IgD-negative memory B cell (primary cell): ENCODE measurements around the gene RSPH9. TPM values are rescaled to one million over a fixed set of nuclear protein-coding genes. Genes with fewer than 3 reads are reported as not detected.

Experiments used
- H3K27ac Mint-ChIP-seq, 3 donors: one replicate each; pipeline ENCODE4 v1.8.0; 2020 to 2022; ENCODE audit warnings: mild to moderate bottlenecking in 3 of 3, mixed read lengths in 3 of 3, moderate library complexity in 1 of 3
- H3K27me3 Mint-ChIP-seq: one replicate; pipeline ENCODE4 v1.8.0; 2021; ENCODE audit warnings: mixed read lengths
- H3K36me3 Mint-ChIP-seq: one replicate; pipeline ENCODE4 v1.8.0; 2020; ENCODE audit warnings: mild to moderate bottlenecking, mixed read lengths
- H3K4me1 Mint-ChIP-seq, 3 donors: one replicate each; pipeline ENCODE4 v1.8.0; 2020 to 2022; ENCODE audit warnings: mixed read lengths in 3 of 3, mild to moderate bottlenecking in 1 of 3
- H3K4me3 Mint-ChIP-seq, 4 donors: one replicate each; pipeline ENCODE4 v1.8.0; 2020 to 2022; ENCODE audit warnings: mild to moderate bottlenecking in 4 of 4, mixed read lengths in 4 of 4, moderate library complexity in 3 of 4
- H3K9me3 Mint-ChIP-seq, 3 donors: one replicate each; pipeline ENCODE4 v1.8.0; 2020 to 2021; ENCODE audit warnings: mixed read lengths in 3 of 3, mild to moderate bottlenecking in 1 of 3
- polyA plus RNA-seq: library from polyadenylated mRNA; unstranded; fragments of 300-500 nt; fragmentation: Illumina TruSeq; gene quantifications from one replicate; pipeline ENCODE4 v1.2.3, GENCODE V29; 2021

The RSPH9 gene
- polyA plus RNA-seq, 1 donor from 2014 or later: 1.2 TPM

- peaks cover 9 to 13% (median 11%) of the 10 kb centered on the region in 3 donors for H3K4me1 Mint-ChIP-seq
- no peaks in the 10 kb centered on the region for H3K9me3 Mint-ChIP-seq
- no peaks in the 10 kb centered on the region for H3K27me3 Mint-ChIP-seq
- H3K4me3 Mint-ChIP-seq: peak overlapping the region in 1 of 4 donors; percentile 49
- H3K27ac Mint-ChIP-seq: peak overlapping the region in 1 of 3 donors; percentile 81
- peaks cover 3% of the 10 kb centered on the region for H3K36me3 Mint-ChIP-seq
These were observed 25.2 kb downstream of the RSPH9 start for GRCh38 chr6:43669922-43670622.

GRCh38 chr6:43670623-43670986 is 25.8 kb downstream of the RSPH9 start:
- Mint-ChIP-seq H3K4me1 (peaks cover 9 to 13% (median 11%) of the 10 kb centered on the region in 3 donors), H3K36me3 (peaks cover 3% of the 10 kb centered on the region), H3K4me3 (no peak overlapping the region), H3K9me3 (no peaks in the 10 kb centered on the region), H3K27me3 (no peaks in the 10 kb centered on the region), H3K27ac (peak overlapping the region in 1 of 3 donors; percentile 81)

- Mint-ChIP-seq H3K4me1 (peaks cover 9 to 13% (median 11%) of the 10 kb centered on the region in 3 donors), H3K36me3 (peaks cover 3% of the 10 kb centered on the region), H3K4me3 (peak overlapping the region in 1 of 4 donors; percentile 2), H3K27me3 (no peaks in the 10 kb centered on the region), H3K9me3 (no peaks in the 10 kb centered on the region), H3K27ac (peak overlapping the region in 1 of 3 donors; percentile 12)
These were observed 26.4 kb downstream of the RSPH9 start for GRCh38 chr6:43671011-43671800.

- Mint-ChIP-seq H3K36me3 (peaks cover 3% of the 10 kb centered on the region), H3K4me3 (no peak overlapping the region), H3K9me3 (no peaks in the 10 kb centered on the region), H3K4me1 (peaks cover 9 to 12% (median 11%) of the 10 kb centered on the region in 3 donors), H3K27ac (no peak overlapping the region), H3K27me3 (no peaks in the 10 kb centered on the region)
These were observed 27.2 kb downstream of the RSPH9 start for GRCh38 chr6:43671801-43672690.

- H3K27me3 Mint-ChIP-seq: no peaks in the 10 kb centered on the region
- peak overlapping the region in 1 of 3 donors; percentile 89 for H3K27ac Mint-ChIP-seq
These were observed 28.7 kb downstream of the RSPH9 start for GRCh38 chr6:43673444-43674084.

GRCh38 chr6:43674291-43674690 is 29.5 kb downstream of the RSPH9 start:
- Mint-ChIP-seq H3K4me3 (no peak overlapping the region), H3K9me3 (no peaks in the 10 kb centered on the region), H3K27ac (no peak overlapping the region), H3K36me3 (peaks cover 3% of the 10 kb centered on the region), H3K4me1 (peaks cover 0 to 2% (median 0%) of the 10 kb centered on the region in 3 donors), H3K27me3 (no peaks in the 10 kb centered on the region)

More at GRCh38 chr6:43673444-43674084, 28.7 kb downstream of the RSPH9 start:
- H3K9me3 Mint-ChIP-seq: no peaks in the 10 kb centered on the region
- H3K4me1 Mint-ChIP-seq: no peaks in the 10 kb centered on the region
- peaks cover 3% of the 10 kb centered on the region for H3K36me3 Mint-ChIP-seq
- H3K4me3 Mint-ChIP-seq: no peak overlapping the region

GRCh38 chr6:43674921-43675320 is 30.1 kb downstream of the RSPH9 start:
- Mint-ChIP-seq H3K4me3 (no peak overlapping the region), H3K36me3 (peaks cover 5% of the 10 kb centered on the region), H3K4me1 (peaks cover 0 to 2% (median 0%) of the 10 kb centered on the region in 3 donors), H3K27me3 (no peaks in the 10 kb centered on the region), H3K27ac (no peak overlapping the region), H3K9me3 (no peaks in the 10 kb centered on the region)

GRCh38 chr6:43676962-43677606 is 32.2 kb downstream of the RSPH9 start:
- Mint-ChIP-seq H3K27me3 (no peaks in the 10 kb centered on the region), H3K4me1 (peaks cover 2 to 7% (median 3%) of the 10 kb centered on the region in 3 donors), H3K9me3 (no peaks in the 10 kb centered on the region), H3K36me3 (peaks cover 3% of the 10 kb centered on the region), H3K27ac (no peak overlapping the region), H3K4me3 (no peak overlapping the region)

GRCh38 chr6:43677759-43678158 is 32.9 kb downstream of the RSPH9 start:
- H3K9me3 Mint-ChIP-seq: no peaks in the 10 kb centered on the region
- H3K4me1 Mint-ChIP-seq: peaks cover 5 to 11% (median 8%) of the 10 kb centered on the region in 3 donors
- peaks cover 3% of the 10 kb centered on the region for H3K36me3 Mint-ChIP-seq
- no peak overlapping the region for H3K27ac Mint-ChIP-seq
- H3K4me3 Mint-ChIP-seq: no peak overlapping the region
- no peaks in the 10 kb centered on the region for H3K27me3 Mint-ChIP-seq

- Mint-ChIP-seq H3K27ac (peak overlapping the region in 2 of 3 donors; percentile 31 to 73), H3K4me1 (peaks cover 5 to 14% (median 13%) of the 10 kb centered on the region in 3 donors), H3K27me3 (no peaks in the 10 kb centered on the region), H3K4me3 (no peak overlapping the region), H3K36me3 (peaks cover 1% of the 10 kb centered on the region), H3K9me3 (no peaks in the 10 kb centered on the region)
These were observed 33.5 kb downstream of the RSPH9 start for GRCh38 chr6:43678341-43678740.

GRCh38 chr6:43679057-43679456 is 34.2 kb downstream of the RSPH9 start:
- Mint-ChIP-seq H3K27me3 (no peaks in the 10 kb centered on the region), H3K4me1 (peaks cover 9 to 20% (median 18%) of the 10 kb centered on the region in 3 donors), H3K4me3 (no peak overlapping the region), H3K36me3 (peaks cover 1% of the 10 kb centered on the region), H3K9me3 (no peaks in the 10 kb centered on the region), H3K27ac (peak overlapping the region in 1 of 3 donors; percentile 94)

GRCh38 chr6:43680308-43681200 is 35.7 kb downstream of the RSPH9 start:
- Mint-ChIP-seq H3K4me3 (no peak overlapping the region), H3K9me3 (no peaks in the 10 kb centered on the region), H3K27ac (no peak overlapping the region), H3K27me3 (no peaks in the 10 kb centered on the region), H3K36me3 (peaks cover 3% of the 10 kb centered on the region), H3K4me1 (peaks cover 17 to 30% (median 30%) of the 10 kb centered on the region in 3 donors)

- peaks cover 22 to 36% (median 34%) of the 10 kb centered on the region in 3 donors for H3K4me1 Mint-ChIP-seq
- H3K27me3 Mint-ChIP-seq: no peaks in the 10 kb centered on the region
- no peaks in the 10 kb centered on the region for H3K9me3 Mint-ChIP-seq
- peak overlapping the region in 1 of 4 donors; percentile 28 for H3K4me3 Mint-ChIP-seq
- no peak overlapping the region for H3K27ac Mint-ChIP-seq
- peaks cover 3% of the 10 kb centered on the region for H3K36me3 Mint-ChIP-seq
These were observed 36.5 kb downstream of the RSPH9 start for GRCh38 chr6:43681303-43681702.
